Lower lobe of right lung (tissue), 2 donors: ENCODE data around the gene EIF2B1. TPM values are rescaled to one million over a fixed set of nuclear protein-coding genes. Genes with fewer than 3 reads are reported as not detected.

Source experiments
- ATAC-seq, 2 donors: fragments of 200-7000 bp; cut with Tn5 transposase; one replicate each; pipeline ENCODE4 v1.9.1; 2020 to 2022; ENCODE audit warnings: mild to moderate bottlenecking in 2 of 2, moderate library complexity in 2 of 2
- DNase-seq: peaks from one replicate; pipeline ENCODE4 v3.0.0-alpha.2; 2020
- H3K27ac ChIP-seq: fragments of 200-600 bp; one replicate; pipeline ENCODE4 v1.8.0; 2022
- H3K27me3 ChIP-seq: fragments of 200-600 bp; one replicate; pipeline ENCODE4 v1.8.0; 2022; ENCODE audit warnings: low read depth
- H3K36me3 ChIP-seq: fragments of 200-600 bp; one replicate; pipeline ENCODE4 v1.8.0; 2022; ENCODE audit warnings: mild to moderate bottlenecking
- H3K4me1 ChIP-seq: fragments of 200-600 bp; one replicate; pipeline ENCODE4 v1.8.0; 2022
- H3K4me3 ChIP-seq: fragments of 200-600 bp; one replicate; pipeline ENCODE4 v1.8.0; 2022; ENCODE audit warnings: mild to moderate bottlenecking
- H3K9me3 ChIP-seq: fragments of 200-600 bp; one replicate; pipeline ENCODE4 v1.8.0; 2022
- CTCF ChIP-seq: fragments of 200-600 bp; IDR thresholded peaks from one replicate; pipeline ENCODE4 v1.8.0; 2022; ENCODE audit warnings: antibody characterized with exemption, mild to moderate bottlenecking
- intact Hi-C: fragments of 100-400 bp; cut with DNase I; formaldehyde crosslinking; loops from one replicate; pipeline ENCODE4 v1.11.0; 2022
- total RNA-seq: library from RNA; stranded (reverse); fragmentation: NEBNext Ultra II Directional; extraction: Animal tissue kit (Norgen Biotek cat#: 25700); gene quantifications from one replicate; pipeline ENCODE4 v1.2.1, GENCODE V29; 2021
- donor health status: DM: no; HTN: yes; CAD: no; lungs with severe emphysema.

EIF2B1 gene
- total RNA-seq, 1 donor from 2014 or later, result 41.4 TPM

DNA sequence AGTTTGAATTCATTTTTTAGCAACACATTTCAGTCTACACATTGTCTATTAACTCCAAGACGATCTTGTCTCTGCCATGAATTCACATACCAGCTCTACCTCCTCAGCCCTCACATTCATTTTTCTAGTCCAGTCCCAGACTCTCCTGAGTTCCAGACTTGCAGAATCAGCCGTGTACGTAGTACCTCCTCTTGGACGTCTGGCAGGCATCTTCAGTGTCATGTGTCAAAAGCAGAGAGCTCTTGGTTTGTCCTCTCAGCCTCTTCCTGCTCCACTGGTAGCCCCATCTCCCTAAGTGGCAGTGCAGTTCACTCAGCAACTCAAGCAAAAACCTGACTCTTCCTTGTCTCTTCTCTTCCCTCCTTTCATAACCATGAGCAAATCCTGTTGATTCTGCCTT is 22.9 kb upstream of the EIF2B1 start:
- TF ChIP-seq CTCF, result no peak
- intact Hi-C loops, result no loop called here

GRCh38 chr12:123655420-123655819 is 21.9 kb upstream of the EIF2B1 start:
- H3K36me3 ChIP-seq, result peaks cover 75% of the 10 kb centered on the region
- H3K27me3 ChIP-seq, result no peaks in the 10 kb centered on the region
- intact Hi-C loops, result no loop called here
- ATAC-seq, result no peak
- DNase-seq, result no peak
- no peaks in the 10 kb centered on the region for H3K9me3 ChIP-seq
- no peak for TF ChIP-seq CTCF
- no peaks in the 10 kb centered on the region for H3K4me1 ChIP-seq
- no peak overlapping the region for H3K27ac ChIP-seq
- no peak overlapping the region for H3K4me3 ChIP-seq

More for the DNA sequence above, 22.9 kb upstream of the EIF2B1 start:
- Histone ChIP-seq H3K9me3 (no peaks in the 10 kb centered on the region), H3K27me3 (no peaks in the 10 kb centered on the region), H3K4me1 (no peaks in the 10 kb centered on the region), H3K27ac (no peak overlapping the region), H3K36me3 (peaks cover 73% of the 10 kb centered on the region), H3K4me3 (no peak overlapping the region)
- no peak for ATAC-seq
- no peak for DNase-seq

GRCh38 chr12:123654129-123654701 is 20.7 kb upstream of the EIF2B1 start:
- no peaks in the 10 kb centered on the region for H3K27me3 ChIP-seq
- ATAC-seq, result no peak
- intact Hi-C loops, result no loop called here
- H3K4me3 ChIP-seq, result no peak overlapping the region
- TF ChIP-seq CTCF, result no peak
- no peak overlapping the region for H3K27ac ChIP-seq
- no peaks in the 10 kb centered on the region for H3K4me1 ChIP-seq
- peaks cover 75% of the 10 kb centered on the region for H3K36me3 ChIP-seq
- no peaks in the 10 kb centered on the region for H3K9me3 ChIP-seq
- no peak for DNase-seq

- H3K4me3 ChIP-seq, result no peak overlapping the region
- no peaks in the 10 kb centered on the region for H3K27me3 ChIP-seq
- intact Hi-C loops, result no loop called here
- DNase-seq (no peak), ATAC-seq (no peak)
- H3K27ac ChIP-seq, result no peak overlapping the region
- no peaks in the 10 kb centered on the region for H3K9me3 ChIP-seq
- no peaks in the 10 kb centered on the region for H3K4me1 ChIP-seq
- no peak for TF ChIP-seq CTCF
- peaks cover 83% of the 10 kb centered on the region for H3K36me3 ChIP-seq
Measured at GRCh38 chr12:123648401-123648800, 14.9 kb upstream of the EIF2B1 start.

DNA sequence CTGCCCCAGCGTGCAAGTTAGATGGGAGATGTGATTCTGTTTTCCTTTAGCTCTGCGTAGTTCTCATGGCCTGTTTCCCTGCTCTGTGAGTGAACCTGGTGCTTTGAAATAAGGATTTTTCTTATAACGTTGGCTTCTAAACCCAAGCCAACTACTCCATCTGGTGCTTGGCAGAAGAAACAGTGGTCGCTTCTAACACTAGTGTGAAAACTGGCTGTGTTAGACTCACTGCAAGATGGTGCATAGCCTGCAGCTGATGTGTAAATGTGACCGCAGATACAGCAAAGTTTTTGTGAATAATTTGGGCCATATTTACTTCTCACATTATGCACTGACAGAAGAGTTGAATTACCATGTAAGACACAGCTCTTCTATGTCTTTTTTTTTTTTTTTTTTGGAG is 12.4 kb upstream of the EIF2B1 start:
- intact Hi-C loops, result no loop called here
- no peaks in the 10 kb centered on the region for H3K9me3 ChIP-seq
- no peak overlapping the region for H3K27ac ChIP-seq
- DNase-seq (no peak), ATAC-seq (no peak)
- no peaks in the 10 kb centered on the region for H3K4me1 ChIP-seq
- no peak for TF ChIP-seq CTCF
- H3K36me3 ChIP-seq, result peaks cover 77% of the 10 kb centered on the region
- no peak overlapping the region for H3K4me3 ChIP-seq
- H3K27me3 ChIP-seq, result no peaks in the 10 kb centered on the region
